Measurements from ENCODE around the gene HMCN1.
A peak's percentile ranks its signal among the peaks of the same experiment; 100 is the strongest.

HMCN1 gene

DNA sequence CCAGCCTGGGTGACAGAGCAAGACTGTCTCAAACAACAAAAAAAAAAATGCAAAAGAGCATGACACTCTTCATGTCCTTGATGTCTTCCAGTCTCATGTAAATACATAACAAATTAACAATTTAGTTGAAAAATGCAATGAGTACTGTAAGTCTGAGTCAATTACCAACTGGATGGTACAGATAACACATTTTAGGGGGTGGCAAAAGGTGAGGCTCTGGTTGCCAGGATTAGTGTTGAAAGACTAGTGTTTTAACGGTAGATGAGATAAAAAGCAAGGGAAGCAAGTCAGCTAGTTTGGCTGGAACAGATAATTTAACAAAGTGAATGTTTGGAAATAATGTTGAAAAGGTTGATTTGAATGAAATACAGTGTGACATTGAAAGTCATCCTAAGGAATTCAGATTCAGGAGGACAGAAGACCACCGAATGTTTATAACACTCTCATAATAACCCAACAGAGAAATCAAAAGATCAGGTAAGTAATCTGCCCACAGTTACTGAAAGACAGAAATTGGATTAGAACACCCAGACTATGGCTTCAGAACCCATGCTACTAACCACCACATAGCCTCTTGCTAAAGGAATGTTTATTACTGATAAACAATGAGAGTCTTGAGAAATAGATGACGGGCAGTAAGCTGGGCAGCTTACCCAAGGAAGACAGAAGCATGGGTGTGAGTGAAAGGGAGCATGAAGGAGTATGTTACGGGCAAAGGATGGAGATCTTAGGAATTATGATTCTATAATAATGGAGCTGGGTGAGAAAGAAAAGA lies 312.4 kb downstream of the HMCN1 start:
- DNase-seq: no peak

DNA sequence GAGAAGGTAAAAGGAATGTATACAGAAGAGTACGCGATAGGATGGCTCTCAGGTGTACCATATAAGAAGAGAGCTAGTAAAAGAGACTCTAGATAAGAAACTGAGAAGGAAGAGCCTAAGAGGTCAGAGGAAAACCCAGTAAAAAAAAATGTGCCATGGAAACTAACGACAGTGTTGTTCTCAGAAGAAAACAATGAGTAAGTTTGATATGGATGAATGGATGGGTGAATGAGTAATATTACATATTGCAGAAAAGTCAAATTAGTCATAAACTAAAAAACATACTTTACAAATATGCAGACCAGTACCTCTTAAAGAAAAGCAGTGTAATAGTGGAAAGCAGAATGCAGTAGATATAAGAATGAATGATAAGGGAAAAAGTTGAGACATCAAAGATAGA lies 316.2 kb downstream of the HMCN1 start:
- no peak for DNase-seq

DNA sequence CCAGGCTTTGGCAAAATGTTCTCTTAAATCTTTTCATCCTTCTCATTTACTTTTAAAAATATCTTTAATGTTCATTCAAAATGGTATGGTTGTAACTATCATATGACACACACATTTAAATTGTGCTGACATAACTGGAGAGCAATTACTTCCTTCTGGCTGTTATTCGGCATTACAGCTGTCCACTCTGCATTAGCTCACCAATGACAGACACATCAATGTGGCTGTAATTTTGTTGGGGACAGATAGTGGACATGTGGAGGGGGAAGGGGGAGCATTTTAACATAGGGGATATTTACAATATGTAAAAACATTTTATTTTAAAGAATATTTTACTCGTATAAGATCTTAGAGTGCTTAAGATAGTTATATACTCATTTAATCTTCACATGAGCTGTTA lies 319.8 kb downstream of the HMCN1 start:
- no peak for DNase-seq

DNA sequence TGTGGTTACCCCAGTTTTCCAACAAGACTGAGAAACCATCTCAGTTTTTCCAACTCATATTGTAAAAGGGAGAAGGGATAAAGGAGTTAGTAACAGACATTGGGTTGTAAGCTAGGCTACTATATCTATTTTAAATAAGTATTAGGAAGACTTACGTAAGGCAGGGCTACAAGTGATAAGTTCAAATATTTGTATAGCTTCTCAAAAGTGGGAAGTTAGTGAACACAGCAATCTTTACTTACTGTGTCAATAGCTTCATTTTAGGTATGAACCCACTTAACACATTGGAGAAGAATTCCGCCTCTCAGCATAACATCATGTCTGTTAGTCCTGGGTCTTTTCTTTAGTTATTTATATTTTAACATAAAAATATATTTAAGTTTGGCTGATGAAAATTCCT lies 320.7 kb downstream of the HMCN1 start:
- DNase-seq: no peak

DNA sequence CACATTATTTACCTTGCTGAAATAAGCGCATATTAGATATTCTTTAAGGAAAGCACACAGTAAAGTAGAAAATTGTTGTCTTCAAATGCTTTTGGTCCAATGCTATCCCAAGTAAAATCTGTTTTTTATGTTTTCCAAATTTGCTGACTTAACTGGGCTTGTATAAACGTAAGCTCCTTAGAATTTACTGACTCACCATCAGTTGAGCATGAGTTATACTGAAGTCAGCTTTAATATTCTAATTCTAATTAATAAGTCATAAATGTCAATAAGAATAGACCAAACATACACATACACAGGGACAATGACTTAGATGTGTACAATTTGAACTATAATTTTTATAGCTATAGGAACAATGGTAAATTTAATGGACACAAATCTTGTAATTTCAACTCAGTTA lies 321.7 kb downstream of the HMCN1 start:
- no peak for DNase-seq

DNA sequence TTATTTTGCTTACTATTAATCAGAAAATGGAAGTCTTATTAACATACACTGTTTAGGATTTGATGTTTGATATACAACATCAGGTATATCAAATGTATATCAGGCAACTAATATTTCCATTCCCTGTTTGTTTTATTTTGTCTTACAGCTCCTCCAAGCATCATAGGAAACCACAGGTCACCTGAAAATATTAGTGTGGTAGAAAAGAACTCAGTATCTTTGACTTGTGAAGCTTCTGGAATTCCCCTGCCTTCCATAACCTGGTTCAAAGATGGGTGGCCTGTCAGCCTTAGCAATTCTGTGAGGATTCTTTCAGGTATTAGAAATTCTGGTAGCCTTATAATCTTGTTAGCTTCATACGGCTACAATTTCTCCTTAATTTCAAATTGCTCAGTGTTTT lies 322.9 kb downstream of the HMCN1 start:
- no peak for DNase-seq

DNA sequence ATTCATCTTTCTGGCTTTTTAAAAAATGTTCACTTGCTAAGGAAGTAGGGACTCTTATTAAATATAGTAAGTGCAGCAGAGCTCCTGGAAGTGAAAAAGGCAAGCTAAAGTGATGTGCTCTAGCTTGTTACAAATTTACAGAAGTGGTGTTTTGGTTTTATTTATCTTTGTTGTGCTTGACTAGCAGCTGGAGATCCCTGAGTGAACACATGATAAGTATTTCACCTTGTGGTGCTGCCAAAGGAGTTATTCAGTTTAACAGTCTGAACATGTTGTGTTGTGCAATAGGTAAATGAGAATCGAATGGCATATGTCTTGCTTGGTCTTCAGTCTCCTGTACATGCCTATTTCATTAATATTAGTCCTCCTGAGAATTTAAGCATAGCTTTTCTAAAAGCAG lies 325.1 kb downstream of the HMCN1 start:
- DNase-seq: no peak

DNA sequence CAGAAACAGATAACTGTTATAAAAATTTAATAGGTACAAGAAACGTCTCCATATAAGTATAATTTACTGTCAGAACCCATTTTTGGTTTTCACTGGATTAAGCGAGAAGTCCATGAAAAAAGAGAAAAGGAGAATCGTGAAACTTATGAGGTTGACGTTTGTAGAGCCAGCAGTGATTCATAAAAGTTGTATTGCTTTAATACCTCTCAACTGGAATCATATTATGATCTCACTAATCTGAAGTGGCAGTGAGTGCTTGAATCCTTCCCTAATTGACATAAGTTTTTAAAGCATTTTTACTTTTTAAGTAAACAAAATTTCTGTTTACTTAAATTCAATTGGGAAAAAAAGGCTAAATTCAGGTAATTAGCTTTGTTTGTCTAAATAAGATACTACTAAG lies 325.6 kb downstream of the HMCN1 start:
- no peak for DNase-seq

DNA sequence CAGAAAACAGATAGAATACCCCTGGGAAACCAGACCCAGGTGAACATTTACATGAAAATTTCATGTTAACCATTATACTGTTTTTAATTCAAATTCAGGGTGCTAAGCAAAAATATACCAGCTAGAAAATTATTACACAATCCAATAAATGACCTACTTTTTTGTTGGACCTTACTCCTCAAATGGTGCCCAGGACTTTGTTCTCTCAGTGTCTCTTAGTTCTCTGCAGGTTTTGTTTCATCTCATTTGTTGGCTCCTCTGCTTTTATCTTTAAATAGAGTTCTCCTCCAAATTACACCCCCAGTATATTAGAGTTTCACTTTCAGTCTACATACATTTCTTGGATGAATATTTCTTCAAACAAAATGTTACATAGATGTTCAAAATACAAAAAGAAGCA lies 326.0 kb downstream of the HMCN1 start:
- no peak for DNase-seq

DNA sequence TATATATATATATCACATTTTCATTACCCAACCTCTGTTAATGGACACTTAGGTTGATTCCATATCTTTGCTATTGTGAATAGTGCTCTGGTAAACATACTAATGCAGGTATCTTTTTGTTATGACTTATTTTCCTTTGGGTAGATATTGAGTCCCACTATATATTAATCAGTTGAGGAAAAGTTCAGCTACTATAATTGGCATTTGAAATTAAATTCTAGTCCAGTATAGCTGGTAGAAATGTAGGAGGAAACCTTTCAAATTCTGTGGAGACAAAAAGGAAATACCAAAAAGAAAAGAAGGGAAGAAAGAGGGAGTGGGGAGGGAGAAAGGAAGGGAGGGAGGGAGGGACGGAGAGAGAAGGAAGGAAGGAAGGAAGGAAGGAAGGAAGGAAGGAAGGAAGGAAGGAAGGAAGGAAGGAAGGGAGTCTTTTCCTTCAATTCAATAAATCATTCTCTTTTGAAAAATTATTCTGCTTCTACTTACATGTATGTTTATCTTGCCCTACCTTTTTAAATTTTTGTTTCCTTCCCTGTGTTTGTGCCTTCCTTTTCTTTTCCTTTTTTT lies 329.0 kb downstream of the HMCN1 start:
- DNase-seq: no peak

DNA sequence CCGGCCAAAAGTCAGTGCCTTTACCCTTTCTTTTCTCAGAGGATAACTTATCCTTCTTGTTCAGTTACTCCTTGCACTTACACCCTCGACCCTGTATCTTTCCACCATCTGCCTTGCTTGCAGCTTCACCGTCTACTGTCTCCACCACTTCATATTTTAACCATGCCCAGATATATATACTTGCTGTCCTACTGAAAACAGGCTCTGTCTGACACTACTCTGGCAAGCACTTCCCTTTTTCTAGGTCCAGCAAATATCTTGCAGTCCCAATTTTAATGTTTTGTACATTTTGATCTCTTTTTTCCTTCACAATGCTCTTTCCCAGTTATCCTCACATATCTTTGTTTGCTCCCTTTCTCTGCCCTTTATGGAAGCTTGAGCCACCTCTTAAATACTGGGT lies 332.2 kb downstream of the HMCN1 start:
- DNase-seq: no peak

DNA sequence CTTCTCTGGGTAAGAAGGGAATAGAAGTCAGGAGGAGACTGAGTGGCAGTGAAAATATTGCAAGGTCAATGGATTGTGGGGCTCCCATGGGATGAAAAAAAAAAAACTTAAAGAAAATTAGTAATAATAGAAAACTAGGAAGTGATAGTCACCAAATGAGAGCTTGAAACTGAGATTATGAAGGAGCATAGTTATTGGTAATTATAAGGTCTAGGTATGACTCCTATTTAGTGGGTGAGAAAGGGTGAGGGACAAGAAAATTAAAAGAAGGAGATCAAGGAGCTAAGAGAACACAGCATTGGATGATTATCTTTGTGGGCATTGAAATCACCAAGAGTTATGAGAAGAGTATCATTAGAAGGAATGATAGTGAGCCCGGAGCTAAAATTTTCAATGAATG lies 339.5 kb downstream of the HMCN1 start:
- DNase-seq: no peak

DNA sequence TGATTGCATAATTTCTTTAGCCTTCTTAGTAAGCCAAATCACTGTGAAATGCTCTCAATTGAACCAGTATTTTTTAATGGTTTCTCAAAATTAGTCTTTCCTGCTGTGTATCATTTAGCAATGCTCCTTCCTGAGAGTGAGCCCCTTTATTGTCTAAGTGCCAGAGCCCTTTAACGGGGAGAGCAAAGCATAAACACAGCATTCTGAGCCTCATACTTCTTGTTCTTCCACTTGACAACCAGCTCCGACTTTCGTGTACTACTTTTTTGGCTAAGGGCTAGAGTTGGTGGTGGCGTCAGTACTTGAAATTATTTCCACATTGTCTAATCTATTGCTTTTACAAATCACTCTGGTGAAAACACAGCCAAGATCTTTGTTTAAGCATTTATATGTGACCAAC lies 341.8 kb downstream of the HMCN1 start:
- DNase-seq: no peak

DNA sequence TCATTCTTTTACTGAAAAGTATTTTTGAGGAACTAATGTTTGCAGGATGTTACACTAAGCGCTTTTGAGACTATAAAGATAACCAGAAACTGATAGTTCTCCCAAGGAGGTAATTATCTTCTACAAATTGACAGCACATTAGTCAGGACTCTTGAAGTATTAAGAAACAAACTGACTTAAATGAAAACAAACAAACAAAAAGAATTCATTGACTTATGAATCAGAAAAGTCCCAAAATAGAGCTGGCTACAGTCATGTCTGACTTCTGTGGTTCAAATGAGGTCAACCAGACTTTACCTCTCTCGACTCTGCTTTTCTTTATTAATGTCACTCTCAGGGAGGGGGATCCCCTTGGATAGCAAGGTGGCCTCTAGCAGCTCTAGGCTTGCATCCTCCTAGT lies 344.1 kb downstream of the HMCN1 start:
- no peak for DNase-seq

DNA sequence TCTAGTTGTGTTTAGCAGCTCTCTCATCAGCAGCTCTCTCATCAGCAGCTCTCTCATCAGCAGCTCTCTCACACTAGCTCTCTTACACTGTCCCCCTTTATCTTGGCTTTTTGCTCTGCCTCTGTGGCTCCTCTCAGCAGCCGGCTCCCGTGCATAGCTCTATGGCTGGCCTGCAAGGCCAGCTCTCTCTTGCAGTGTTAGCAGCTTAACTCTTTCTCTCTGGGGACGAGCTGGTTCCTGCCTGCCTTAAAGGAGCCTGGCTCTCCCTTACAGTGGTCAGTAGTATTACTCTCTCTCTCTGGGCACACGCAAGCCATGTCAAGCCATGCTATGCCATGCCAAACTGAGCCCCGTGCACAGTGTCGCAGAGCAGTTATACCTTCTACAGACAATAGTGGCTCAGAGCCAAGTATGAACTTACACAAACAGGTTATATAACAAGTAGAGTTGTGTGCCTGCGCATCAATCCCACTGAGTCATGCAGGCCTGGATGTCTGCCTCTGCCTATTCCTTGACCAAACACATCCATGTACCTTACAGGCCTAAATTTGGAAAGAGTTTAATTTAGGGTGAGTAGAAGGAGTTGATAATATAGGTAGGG lies 345.0 kb downstream of the HMCN1 start:
- DNase-seq: no peak

DNA sequence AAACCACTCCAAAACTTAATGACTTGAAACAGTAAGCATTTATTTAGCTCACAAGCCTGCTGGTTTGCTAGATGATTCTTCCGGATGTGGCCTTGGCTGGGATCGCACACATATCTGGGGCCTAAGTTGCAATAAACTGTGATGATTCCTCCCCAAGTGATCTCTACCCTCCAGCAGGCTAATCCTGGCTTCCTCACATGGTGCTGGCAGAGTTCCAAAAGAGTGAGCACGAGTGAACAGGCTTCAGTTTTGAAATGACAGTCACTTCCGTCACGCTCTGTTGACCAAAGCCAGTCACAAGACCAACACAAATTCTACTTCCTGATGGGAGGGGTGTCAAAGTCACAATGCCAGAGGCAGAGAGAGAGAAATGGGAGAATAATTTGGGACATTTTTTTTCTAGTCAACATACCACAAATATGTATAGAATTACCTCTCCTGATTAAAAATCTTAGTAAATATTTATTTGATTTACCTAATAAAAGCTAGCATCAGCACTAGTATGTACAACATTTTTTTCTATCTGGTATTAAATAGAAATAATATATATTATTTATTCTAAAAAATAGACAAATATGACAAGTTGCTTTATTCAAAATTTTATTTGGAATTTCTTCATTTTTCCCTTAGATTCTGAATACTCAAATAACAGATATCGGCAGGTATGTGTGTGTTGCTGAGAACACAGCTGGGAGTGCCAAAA lies 348.2 kb downstream of the HMCN1 start:
- DNase-seq: peak; percentile 17 to 69

DNA sequence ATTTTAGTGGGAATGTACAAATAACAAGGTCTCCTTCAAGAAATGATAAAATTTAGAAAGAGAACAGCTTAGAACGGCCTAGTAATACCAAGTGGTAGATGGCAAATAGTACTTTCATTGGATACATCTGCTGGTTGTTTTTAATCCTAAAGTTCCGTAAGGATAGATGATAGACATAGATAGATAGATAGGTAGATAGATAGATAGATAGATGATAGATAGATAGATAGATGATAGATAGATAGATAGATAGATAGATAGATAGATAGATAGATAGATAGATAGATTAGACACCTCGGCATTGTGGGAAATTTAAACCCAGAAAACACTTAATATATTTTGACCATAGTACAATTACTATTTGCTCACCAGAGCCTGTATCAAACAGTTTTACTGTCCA lies 352.4 kb downstream of the HMCN1 start:
- no peak for DNase-seq

DNA sequence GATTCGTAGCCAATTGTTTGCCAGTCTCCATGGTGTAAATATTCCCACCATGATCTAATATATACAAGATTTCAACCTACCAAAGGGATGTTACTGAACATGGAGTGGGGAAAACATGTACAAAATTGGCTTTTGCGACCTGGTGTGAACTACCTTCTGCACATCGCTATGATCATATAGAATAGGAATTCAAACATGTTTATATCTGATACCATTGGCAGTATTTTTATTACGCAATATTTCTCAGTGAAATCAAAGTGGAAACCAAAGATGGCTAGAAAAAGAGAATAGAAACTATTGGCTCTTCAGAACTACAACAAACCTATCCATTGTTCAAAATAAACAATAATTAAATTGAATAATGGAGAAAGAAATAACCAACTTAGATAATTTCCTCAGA lies 355.7 kb downstream of the HMCN1 start:
- DNase-seq: no peak

DNA sequence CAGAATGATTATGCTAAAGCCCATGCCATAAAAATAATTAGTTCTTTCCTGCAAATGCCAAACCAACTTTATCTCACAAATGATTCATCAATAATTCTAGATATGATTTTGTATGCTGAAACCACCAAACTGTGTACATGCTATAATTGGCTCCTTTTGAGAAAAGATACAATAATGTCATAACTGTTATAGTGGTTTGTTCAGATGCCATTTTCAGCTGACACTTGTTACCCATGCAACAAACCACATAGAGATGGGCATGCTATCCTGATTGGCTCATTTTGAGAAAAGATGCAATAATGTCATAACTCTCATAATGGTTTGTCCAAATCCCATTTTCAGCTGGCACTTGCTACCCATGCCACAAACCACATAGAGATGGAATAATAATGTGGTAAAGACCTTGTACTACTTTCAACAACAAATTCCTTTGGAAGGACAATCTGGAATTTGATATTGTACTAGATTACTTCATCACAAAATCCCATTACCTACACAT lies 357.1 kb downstream of the HMCN1 start:
- no peak for DNase-seq

DNA sequence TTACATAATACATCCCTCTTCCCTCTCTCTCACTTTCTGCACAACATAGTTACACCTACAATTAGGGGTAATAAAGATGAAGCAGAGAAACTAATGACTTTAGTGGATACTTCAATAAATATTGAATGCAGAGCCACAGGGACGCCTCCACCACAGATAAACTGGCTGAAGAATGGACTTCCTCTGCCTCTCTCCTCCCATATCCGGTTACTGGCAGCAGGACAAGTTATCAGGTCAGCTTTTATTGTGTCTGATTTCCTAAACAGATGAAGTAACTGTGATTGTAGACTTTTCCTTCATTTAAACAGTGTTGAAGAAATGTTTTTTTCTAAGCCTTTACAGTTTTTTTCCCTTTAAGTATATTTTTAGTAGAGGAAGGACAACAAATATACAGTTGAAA lies 359.2 kb downstream of the HMCN1 start:
- no peak for DNase-seq

DNA sequence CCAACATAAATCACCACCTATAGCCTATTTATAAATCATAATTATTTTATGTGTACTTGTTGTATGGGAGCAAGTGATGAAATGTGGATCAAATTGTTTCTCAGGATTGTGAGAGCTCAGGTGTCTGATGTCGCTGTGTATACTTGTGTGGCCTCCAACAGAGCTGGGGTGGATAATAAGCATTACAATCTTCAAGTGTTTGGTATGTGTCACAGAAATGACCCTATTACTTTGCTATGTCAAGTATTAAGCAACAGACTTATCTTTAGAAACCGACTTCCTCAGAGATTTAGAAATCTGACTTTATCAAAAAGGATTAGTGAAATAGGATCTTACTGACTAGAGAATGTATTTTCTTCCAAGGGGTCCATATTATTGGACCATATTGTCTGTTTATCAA lies 360.0 kb downstream of the HMCN1 start:
- DNase-seq: no peak

DNA sequence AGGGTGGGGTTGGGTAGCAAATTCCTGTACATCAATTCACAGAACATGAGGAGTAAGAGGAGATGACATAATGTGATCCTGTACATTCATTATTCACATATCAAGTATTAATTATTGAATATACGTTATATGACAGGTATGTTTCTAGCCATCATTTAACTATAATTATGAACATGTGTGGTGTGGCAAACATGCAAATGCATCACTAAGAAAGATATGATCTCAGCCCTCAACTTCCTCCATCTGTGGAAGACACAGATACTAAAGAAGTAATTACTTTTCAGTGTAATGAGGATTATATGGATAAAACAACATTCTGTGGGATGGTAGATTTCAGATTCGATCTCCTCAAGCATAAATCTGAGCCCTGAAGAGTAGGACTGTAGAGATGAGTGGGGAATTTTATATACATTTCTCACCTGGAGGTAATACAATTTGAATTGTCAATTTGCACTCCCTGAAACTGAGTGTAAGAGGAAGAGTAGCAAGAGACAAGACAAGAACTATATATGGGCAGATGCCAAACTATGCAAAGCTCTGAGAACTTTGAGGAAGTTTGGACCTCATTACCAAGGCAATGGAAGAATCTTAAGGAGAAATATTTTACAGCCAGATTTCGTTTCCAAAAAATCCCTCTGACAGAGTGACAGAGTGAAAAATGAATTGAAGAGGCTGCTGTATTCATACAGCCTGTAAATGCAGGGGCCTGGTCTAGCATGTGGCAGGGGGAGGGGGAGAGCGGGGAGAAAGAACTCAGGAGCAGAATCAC lies 365.3 kb downstream of the HMCN1 start:
- no peak for DNase-seq

DNA sequence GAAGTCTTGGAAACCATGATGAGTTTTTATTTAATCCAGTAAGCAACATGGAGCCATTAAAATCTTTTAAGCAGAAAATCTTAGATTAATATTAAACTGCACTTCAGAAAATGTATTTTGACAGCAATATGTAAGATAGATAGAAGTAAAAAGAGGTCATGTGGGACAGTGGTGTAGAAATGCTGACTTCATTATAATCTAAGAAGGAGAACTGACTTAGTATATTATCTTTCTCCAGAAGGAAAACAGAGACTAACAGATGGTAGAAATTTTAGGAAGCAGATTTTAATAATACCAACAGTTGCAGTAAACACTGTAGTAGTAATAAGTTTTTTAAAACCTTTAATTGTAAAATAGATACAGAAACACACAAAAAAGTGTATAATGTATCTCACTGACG lies 367.9 kb downstream of the HMCN1 start:
- no peak for DNase-seq
